GM18868 (cell line): ENCODE results near the gene LGALS9C.
"Not testable (repeated sequence)": the region's sequence is repeated elsewhere in the genome, so short reads cannot be mapped to it uniquely, and the experiment has no call there.

Experiments
- ATAC-seq: cut with Tn5 transposase; IDR thresholded peaks from one replicate; pipeline ENCODE4 v1.9.1; 2021; ENCODE audit warnings: mild to moderate bottlenecking, moderate library complexity; ENCODE audit not compliant: unreplicated experiment

LGALS9C gene

DNA sequence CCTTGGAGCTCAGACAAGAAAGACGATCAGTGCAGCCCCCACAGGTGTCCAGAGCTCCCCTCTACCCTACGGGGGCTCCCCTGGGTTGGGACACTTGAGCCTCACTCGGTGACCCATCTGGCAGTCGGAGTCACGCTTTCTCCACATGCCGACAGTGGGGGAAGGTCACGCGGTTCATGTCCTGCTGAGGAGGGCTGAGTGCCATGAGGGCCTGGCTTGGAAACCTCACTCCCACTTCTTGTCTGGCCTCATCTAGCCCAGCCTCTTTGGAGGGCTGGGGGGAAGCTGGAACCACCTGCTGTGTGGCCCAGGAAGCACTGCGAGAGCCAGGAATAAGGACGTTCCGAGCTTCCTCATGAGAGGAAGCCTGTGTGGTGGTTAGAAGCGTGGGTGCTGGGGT lies 1.8 kb downstream of the LGALS9C start:
- not testable (repeated sequence) for ATAC-seq

DNA sequence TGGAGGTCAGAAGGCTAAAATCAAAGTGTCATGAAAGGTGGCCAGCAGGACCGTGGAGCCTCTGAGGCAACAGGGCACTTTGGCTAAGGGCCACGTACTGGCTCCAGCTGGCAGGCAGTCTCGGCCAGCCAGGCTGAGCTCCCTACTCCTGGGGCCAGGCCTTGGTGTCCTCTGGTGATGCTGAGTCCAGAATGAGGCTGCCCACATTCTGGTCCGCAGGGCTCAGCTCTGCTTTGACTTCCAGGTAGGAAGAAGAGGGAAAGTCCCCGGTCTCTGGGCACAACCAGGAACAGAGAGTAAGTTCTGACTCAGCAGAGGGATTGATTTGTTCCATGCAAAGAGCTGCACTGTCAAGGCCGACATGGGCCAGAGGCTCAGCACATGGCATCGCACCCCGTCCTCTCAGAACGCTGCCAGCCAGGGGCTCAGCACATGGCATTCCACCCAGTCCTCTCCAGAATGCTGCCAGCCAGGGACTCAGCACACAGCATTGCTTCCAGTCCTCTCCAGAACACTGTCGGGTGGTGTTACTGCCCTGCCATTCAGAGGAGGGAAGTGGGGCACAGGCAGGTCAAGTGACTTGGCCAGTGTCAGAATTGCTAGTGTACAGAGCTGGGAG lies 2.5 kb downstream of the LGALS9C start:
- ATAC-seq: not testable (repeated sequence)

DNA sequence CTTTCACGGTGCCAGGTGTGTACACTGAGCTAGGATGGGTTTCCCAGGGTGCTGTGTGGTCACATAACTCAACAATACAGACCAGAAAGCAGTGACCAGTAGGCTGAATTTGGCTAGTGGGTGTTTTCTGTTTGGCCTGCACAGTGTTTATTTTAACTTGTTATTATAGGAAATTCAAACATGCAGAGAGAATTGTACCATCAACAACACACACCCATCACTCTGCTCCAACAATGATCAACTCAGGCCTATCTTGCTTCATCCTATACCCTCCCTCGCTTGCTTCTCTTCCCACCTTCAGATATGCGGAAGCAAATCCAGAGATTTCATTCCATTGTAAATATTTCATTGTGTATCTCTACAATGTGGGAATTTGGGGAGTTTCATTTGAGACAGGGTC lies 5.2 kb downstream of the LGALS9C start:
- ATAC-seq: not testable (repeated sequence)

DNA sequence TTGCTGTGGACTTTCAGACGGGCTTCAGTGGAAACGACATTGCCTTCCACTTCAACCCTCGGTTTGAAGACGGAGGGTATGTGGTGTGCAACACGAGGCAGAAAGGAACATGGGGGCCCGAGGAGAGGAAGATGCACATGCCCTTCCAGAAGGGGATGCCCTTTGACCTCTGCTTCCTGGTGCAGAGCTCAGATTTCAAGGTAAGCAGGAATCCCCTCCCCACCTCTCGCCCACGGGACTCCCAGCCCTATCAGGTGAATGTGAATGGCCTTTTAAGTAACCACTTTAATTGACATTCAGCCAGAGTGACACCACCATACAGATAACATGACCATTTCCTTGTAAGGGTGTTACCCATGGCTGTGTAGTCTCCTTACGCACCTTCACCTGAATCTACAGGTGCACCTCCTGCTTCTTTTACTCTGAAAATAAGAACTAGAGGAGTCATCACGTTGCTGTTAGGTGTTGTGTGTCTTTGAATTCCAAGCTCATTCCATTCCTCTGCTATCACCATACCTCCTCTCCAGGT lies 9.4 kb downstream of the LGALS9C start:
- not testable (repeated sequence) for ATAC-seq

DNA sequence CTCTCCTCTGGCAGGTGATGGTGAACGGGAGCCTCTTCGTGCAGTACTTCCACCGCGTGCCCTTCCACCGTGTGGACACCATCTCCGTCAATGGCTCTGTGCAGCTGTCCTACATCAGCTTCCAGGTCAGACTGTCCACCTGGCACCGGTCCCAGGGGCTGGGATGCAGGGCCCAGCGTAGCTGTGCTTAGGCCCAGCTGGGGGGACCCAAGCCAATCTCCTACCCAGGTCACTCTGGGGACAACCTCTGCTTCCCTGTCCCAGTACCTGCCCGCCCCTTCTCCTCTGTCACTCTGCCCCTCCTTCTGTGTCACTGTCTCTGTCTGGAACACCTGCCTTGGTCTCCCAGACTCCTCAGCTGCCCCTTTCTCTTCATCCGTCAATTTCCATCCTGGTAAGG lies 11.0 kb downstream of the LGALS9C start:
- ATAC-seq: not testable (repeated sequence)

DNA sequence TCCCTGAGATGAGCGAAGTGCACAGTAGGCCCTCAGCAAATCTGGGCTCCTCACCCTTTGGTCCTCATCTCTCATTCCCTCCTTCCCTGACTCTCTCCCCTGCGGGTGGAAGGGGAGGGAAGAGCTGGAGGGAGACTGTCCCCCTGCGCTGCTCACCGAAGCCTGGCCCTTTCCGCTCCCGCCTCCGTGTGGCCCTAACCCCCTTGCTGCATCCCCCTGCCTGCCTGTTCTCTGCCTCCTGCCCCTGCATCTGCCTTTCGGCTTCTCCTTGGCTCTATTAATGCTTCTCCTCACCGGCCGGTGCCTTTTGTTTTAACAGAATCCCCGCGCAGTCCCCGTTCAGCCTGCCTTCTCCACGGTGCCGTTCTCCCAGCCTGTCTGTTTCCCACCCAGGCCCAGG lies 12.0 kb downstream of the LGALS9C start:
- not testable (repeated sequence) for ATAC-seq

DNA sequence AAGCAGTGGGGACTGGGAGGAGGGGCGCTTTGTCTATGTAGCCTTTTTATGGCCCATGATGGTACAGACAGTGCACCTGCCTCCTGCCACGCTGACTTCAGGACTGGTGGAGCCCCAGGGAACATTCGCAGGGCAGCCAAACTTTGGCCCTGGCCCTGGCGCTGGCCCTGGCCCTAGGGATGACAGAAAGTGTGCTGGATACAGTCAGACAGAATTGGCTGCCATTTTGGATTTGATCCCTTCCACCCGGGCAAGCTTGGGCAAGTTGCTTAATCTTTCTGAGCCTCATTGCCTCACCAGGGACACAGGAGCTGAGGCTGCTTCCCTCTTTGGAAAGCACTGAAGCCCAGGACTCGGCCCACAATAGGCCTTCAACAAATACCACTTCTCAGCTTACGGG lies 13.4 kb downstream of the LGALS9C start:
- ATAC-seq: not testable (repeated sequence)

DNA sequence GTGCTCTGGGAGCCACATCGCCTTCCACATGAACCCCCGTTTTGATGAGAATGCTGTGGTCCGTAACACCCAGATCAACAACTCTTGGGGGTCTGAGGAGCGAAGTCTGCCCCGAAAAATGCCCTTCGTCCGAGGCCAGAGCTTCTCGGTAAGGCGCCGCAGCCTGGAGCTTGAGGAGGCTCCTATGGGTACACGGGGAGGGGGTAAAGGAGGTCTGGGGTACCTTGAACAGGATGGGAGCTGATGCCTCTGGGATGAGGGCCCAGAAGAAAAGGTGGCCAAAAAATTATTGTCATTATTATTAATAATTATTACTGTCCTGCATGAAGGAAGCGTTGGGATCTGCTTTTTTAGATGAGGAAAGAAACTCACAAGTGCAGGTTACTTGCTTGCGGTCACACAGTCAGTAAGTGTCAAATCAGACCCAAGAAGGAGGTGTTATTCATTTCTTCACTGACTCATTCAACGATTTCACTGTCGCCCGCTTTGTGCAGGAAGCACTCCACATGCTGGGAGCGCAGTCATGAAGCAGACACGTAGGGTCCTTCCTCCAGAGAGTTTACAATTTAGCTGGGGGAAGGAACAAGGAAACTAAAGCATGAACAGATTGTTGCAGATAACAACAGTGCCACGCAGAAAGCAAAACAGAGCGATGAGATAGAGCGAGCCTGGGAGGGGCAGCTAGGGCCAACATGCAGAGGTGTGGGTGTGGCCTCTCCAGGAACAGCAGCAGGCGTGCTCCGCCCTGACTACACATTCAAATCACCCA lies 16.3 kb downstream of the LGALS9C start:
- ATAC-seq: peak; percentile 51

DNA sequence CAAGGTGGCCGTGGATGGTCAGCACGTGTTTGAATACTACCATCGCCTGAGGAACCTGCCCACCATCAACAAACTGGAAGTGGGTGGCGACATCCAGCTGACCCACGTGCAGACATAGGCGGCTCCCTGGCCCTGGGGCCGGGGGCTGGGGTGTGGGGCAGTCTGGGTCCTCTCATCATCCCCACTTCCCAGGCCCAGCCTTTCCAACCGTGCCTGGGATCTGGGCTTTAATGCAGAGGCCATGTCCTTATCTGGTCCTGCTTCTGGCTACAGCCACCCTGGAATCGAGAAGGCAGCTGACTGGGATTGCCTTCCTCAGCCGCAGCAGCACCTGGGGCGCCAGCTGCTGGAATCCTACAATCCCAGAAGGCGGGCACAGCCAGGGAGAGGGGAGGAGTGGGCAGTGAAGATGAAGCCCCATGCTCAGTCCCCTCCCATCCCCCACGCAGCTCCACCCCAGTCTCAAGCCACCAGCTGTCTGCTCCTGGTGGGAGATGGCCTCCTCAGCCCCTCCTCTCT lies 17.7 kb downstream of the LGALS9C start:
- ATAC-seq: not testable (repeated sequence)

DNA sequence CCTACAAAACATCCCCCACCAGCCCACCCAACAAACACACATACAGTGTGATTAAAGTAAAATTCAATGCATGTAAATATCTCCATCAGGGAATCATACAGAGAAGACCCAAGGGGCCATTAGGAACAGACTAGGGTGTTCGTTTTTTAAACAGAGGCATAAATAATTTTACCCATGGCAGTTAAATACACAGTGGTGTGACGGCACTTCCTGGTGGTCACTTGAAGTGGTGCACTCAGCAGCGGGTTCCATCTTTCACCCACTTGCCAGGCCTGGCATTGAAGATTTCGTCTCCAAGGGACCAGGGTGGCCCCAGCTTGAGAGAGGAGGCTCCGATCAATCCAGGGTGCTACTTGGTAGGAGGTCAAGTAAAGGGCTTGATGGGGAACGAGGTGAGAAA lies 20.5 kb downstream of the LGALS9C start:
- ATAC-seq: not testable (repeated sequence)

DNA sequence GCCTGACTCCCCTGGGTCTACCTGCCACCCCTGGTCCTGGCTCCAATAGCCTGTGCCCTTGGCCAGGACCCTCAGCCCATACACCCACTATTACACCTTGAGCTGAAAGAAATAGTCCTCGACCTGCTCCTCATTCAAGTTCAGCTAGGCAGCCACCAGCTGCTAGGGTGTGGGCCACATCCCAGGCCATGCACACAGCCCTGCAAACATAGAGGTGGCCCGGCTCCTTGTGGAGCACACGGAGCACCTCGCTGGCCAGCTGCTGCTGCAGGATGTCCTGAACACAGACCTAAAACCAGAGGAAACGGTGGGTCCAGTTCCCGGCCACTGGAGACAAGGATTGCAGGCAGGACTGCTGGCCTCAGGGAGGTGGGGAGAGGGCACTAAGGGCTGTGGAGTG lies 22.5 kb downstream of the LGALS9C start:
- ATAC-seq: not testable (repeated sequence)

DNA sequence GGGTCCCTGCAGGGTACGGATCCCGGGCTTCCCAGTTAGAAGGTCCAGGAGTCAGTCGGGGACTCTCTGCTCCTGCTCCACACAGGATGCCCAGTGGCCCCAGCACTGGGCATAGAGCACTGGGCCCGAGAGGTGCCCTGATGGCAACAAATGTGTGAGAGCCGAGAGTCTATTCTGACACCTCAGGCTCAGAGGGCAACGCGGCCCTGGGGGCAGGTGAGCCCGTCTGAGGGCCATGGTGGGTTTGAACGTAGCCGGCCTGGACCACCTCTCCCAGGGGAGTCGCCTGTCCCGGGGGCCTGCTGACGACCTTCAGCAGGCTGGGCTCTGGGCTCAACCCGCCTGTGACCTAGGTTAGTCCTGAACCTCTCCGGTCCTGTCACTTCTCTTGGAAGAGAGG lies 23.2 kb downstream of the LGALS9C start:
- ATAC-seq: not testable (repeated sequence)

DNA sequence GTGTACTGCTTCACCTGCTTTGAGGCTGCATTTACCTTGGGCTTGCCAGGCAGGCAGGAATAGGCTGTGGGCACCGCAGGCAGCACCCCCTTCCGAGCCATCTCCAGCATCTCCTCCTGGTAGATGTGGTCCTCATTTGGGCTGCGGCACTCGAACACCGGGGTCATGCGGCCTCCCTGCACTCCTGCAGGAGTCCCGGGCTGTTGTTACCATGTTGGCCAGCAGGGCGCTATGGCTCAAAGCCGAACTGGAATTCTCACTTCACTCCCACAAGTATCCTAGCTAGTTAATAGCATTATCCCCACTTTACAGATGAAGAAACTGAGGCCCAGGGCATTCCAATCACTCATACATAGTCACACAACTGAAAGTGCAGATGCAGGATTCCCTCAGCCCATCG lies 23.7 kb downstream of the LGALS9C start:
- not testable (repeated sequence) for ATAC-seq

DNA sequence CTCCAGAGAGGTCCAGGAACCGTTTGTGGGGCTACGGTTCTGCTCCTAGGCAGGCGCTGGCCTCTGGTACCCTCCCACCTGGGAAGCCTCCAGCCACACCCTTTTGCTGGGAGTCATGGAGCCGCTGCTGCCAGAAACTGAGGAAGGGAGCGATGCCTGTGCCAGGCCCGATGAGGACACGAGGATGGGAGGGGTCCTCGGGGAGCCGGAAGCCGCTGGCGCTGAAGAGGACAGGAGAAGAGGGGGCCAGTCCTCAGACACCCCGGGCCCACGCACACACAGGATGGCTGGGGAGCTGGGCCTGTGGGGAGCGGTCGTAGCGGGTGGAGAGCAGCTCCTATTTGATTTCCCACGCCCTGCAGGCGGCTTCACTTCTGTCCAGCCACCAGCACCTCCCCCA lies 24.2 kb downstream of the LGALS9C start:
- not testable (repeated sequence) for ATAC-seq

DNA sequence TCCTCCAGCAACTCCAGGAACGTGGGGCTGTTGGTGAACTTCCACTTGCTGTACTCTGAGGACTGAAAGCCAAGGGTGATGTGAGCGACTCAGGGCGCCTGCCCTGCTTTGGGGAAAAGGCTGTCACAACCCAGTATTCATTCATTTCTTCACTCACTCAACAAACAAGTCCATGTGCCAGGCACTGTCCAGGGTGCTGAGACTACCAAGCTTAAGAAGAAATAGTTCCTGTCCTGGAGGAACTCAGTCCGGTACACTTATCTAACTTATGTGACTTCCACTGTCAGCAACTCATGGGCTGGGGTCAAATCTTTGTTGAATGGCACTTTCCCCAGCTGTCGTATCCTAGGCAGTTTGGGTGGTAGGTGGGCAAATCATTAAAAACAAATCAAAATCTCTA lies 26.6 kb downstream of the LGALS9C start:
- ATAC-seq: not testable (repeated sequence)

DNA sequence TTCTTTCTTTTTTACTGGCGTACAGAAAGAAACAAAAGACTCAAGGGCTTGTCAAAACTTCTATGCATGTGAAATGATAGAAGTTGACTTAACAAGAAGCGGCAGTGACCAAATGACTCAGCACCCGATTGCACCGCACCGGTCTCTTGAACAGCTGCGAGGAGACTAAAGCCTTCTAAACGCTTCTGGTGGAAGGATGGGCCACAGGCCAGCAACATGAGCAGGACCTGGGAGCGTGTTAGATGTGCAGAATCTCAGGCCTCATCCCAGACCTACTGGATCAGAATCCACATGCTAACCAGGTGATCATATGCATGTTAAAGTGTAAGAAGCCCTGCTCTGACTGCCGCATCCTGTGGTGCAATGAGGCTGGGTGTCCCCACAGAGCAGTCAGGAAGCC lies 31.1 kb downstream of the LGALS9C start:
- not testable (repeated sequence) for ATAC-seq

DNA sequence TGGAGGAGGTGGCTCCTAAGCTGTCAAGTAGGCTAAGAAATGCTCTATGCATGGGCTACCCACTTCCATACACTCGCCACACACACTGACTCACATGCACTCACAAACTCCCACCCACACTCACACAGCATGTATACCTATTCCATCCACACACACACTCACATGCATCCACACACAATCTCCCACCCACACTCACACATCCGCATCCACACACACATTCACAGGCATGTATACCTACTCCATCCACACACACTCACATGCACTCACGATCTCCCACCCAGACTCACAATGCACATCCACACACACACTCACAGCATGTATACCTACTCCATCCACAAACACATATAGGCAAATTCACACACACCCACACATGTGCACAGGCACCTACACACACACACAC lies 32.1 kb downstream of the LGALS9C start:
- not testable (repeated sequence) for ATAC-seq

DNA sequence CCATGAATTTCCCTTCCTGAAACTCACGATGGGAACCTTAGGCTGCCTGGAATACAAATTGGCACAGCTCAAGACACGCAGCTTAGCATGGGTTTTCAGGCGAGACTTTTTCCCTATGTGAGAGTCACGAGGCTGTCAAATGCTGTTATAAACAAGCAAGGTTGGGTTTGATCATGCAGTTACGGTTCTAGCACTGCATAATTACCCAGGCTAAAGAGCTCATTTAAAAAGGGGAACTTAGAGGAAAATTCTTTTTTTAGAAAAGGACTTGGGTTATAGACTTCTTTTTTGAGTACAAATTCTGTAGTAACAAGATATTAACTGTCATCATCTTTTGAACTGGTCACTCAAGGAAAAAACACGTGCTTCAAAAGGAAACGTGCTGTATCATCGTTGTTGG lies 44.5 kb downstream of the LGALS9C start:
- not testable (repeated sequence) for ATAC-seq

DNA sequence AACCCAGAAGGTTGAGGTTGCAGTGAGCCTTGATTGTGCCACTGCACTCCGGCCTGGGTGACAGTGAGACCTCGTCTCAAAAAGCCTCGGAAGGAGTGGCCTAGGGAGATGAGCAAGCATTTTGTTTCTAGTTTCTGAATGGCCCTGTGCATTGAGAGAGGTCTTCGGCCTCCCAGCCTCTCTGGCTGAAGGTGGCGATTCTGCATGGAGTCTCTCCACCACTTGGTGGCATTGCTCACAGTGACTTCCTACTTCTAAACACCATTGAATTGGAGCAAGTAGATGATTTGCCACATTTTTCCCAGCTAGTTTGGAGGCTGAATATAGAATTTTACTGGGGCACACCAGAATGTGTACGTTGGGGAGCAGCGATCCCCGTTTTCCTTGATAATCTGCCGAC lies 48.4 kb downstream of the LGALS9C start:
- not testable (repeated sequence) for ATAC-seq

DNA sequence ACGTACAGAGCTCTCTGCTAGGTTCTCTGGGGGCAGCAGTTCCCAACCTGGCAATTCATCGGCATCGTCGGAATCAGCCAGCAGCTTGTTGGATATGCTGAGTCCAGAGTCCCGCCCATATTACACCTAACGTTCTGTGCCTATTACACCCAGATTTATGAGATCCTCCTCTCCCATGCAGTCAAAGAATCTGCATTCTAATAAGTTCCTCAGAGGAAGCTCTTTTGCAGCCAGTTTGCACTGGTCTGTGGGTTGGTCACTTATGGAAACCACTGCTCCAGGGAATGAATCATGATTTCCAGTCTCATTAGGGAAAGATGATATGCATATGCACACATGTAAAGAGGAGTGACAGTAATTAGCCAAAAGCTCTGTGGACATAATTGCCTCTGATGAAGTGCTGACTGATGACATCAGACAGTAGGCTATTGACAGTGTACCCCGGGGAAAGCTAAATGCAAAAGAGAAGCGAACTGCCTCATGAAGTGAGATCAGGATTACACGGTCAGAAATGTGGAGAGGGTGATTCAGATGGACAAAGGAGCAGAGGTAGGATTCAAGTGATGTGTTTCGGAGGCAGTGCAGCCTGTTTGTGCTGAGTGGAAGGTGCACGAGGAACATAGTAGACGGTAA lies 49.7 kb downstream of the LGALS9C start:
- not testable (repeated sequence) for ATAC-seq

DNA sequence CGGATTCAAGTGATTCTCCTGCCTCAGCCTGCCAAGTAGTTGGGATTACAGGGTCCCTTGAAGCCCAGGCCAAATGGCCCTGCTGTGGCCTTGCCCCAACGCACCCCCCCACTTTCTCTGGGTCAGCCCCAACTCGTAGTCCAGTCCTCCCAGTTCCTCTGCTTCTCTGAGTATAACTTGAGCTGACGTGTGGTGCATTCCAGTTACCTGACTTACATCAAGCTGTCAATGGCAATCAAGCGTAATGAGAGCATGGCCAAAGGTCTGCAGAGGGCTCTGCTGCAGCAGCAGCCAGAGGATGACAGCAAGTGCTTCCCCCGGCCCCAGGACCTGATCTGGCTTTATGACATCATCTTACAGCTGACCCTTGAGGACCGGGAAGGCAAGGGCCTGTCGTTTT lies 50.8 kb downstream of the LGALS9C start:
- ATAC-seq: not testable (repeated sequence)
